Measurements from ENCODE around the gene UBE2S.

UBE2S gene

GRCh38 chr19:55373306-55373992 lies 34.1 kb downstream of the UBE2S start:
- Histone ChIP-seq H3K4me2 (ENCODE audit: low read depth, low read length, poor library complexity, severe bottlenecking) (no peak overlapping the region), H3K4me3 (ENCODE audit: low read length, poor library complexity, severe bottlenecking) (no peak overlapping the region), H3F3A (ENCODE audit: low read depth) (no peaks in the 10 kb centered on the region), H4K20me1 (ENCODE audit: insufficient read depth, low read length, poor library complexity, severe bottlenecking) (no peaks in the 10 kb centered on the region), H3K4me1 (ENCODE audit: insufficient read depth, low read length, poor library complexity, severe bottlenecking) (no peaks in the 10 kb centered on the region), H3K9me2 (replicated peaks; ENCODE audit: low read depth, low read length) (no peaks in the 10 kb centered on the region), H3K27me3 (ENCODE audit: insufficient read depth, low read length, poor library complexity, severe bottlenecking) (no peaks in the 10 kb centered on the region), H3K9me3 (ENCODE audit: insufficient read depth, low read depth, low read length) (no peaks in the 10 kb centered on the region), H3K9ac (ENCODE audit: low read depth, low read length, poor library complexity, severe bottlenecking) (no peak overlapping the region), H3K36me3 (ENCODE audit: insufficient read depth, low read length) (no peaks in the 10 kb centered on the region), H3K79me2 (ENCODE audit: insufficient read depth, low read length) (no peaks in the 10 kb centered on the region), H2AFZ (ENCODE audit: low read length) (no peak overlapping the region)
- TF ChIP-seq EZH2phosphoT487 (IDR thresholded peaks at IDR 0.05; ENCODE audit: borderline replicate concordance) (no peak), CTCF (conservative IDR thresholded peaks at IDR 0.05; ENCODE audit: low read length) (no peak)

- no peaks in the 10 kb centered on the region for H3K9me2 ChIP-seq (replicated peaks; ENCODE audit: low read depth, low read length)
- no peak overlapping the region for H2AFZ ChIP-seq (ENCODE audit: low read length)
- H3K9ac ChIP-seq (ENCODE audit: low read depth, low read length, poor library complexity, severe bottlenecking) = no peak overlapping the region
- no peak for TF ChIP-seq CTCF (conservative IDR thresholded peaks at IDR 0.05; ENCODE audit: low read length)
- no peak for TF ChIP-seq EZH2phosphoT487 (IDR thresholded peaks at IDR 0.05; ENCODE audit: borderline replicate concordance)
- H4K20me1 ChIP-seq (ENCODE audit: insufficient read depth, low read length, poor library complexity, severe bottlenecking) = no peaks in the 10 kb centered on the region
- peak overlapping the region; percentile 2 for H3K4me2 ChIP-seq (ENCODE audit: low read depth, low read length, poor library complexity, severe bottlenecking)
- H3K4me3 ChIP-seq (ENCODE audit: low read length, poor library complexity, severe bottlenecking) = no peak overlapping the region
- no peaks in the 10 kb centered on the region for H3K79me2 ChIP-seq (ENCODE audit: insufficient read depth, low read length)
- H3K36me3 ChIP-seq (ENCODE audit: insufficient read depth, low read length) = no peaks in the 10 kb centered on the region
- no peaks in the 10 kb centered on the region for H3K27me3 ChIP-seq (ENCODE audit: insufficient read depth, low read length, poor library complexity, severe bottlenecking)
- no peaks in the 10 kb centered on the region for H3F3A ChIP-seq (ENCODE audit: low read depth)
- H3K9me3 ChIP-seq (ENCODE audit: insufficient read depth, low read depth, low read length) = no peaks in the 10 kb centered on the region
- H3K4me1 ChIP-seq (ENCODE audit: insufficient read depth, low read length, poor library complexity, severe bottlenecking) = no peaks in the 10 kb centered on the region
Measured at GRCh38 chr19:55372316-55373081, 35.1 kb downstream of the UBE2S start.

GRCh38 chr19:55370305-55370988 lies 37.1 kb downstream of the UBE2S start, which contains the start of gene IL11:
IL11 (minus strand) TSS chr19:55370463; CDS start chr19:55370310, 153 bp downstream.
- Histone ChIP-seq H3K79me2 (ENCODE audit: insufficient read depth, low read length) (no peaks in the 10 kb centered on the region), H3F3A (ENCODE audit: low read depth) (no peaks in the 10 kb centered on the region), H3K36me3 (ENCODE audit: insufficient read depth, low read length) (no peaks in the 10 kb centered on the region), H3K4me1 (ENCODE audit: insufficient read depth, low read length, poor library complexity, severe bottlenecking) (no peaks in the 10 kb centered on the region), H3K9me2 (replicated peaks; ENCODE audit: low read depth, low read length) (no peaks in the 10 kb centered on the region), H2AFZ (ENCODE audit: low read length) (no peak within 1 kb of the TSS), H3K9me3 (ENCODE audit: insufficient read depth, low read depth, low read length) (no peaks in the 10 kb centered on the region), H3K27me3 (ENCODE audit: insufficient read depth, low read length, poor library complexity, severe bottlenecking) (no peaks in the 10 kb centered on the region), H3K4me3 (ENCODE audit: low read length, poor library complexity, severe bottlenecking) (no peak within 1 kb of the TSS), H3K4me2 (ENCODE audit: low read depth, low read length, poor library complexity, severe bottlenecking) (no peak within 1 kb of the TSS), H3K9ac (ENCODE audit: low read depth, low read length, poor library complexity, severe bottlenecking) (no peak within 1 kb of the TSS), H4K20me1 (ENCODE audit: insufficient read depth, low read length, poor library complexity, severe bottlenecking) (no peaks in the 10 kb centered on the region)
- no peak for TF ChIP-seq EZH2phosphoT487 (IDR thresholded peaks at IDR 0.05; ENCODE audit: borderline replicate concordance)
- no peak for TF ChIP-seq CTCF (conservative IDR thresholded peaks at IDR 0.05; ENCODE audit: low read length)
